ENCODE data around the gene SLC47A1.
A peak's percentile ranks its signal among the peaks of the same experiment; 100 is the strongest.

GRCh38 chr17:19579867-19580565 lies 46.4 kb downstream of the SLC47A1 start:
- TF ChIP-seq CTCF (IDR thresholded peaks at IDR 0.05) (peak in 1 of 4 experiments; percentile 6), POLR2A (IDR thresholded peaks at IDR 0.05) (no peak), EP300 (IDR thresholded peaks at IDR 0.05) (no peak), POLR2AphosphoS5 (IDR thresholded peaks at IDR 0.05) (no peak)

Data from gastroesophageal sphincter (tissue), 3 donors.